GM12878 (cell line): ENCODE measurements around the gene EPB41. TPM values are rescaled to one million over a fixed set of nuclear protein-coding genes. Genes with fewer than 3 reads are reported as not detected.

Source experiments
- ATAC-seq: fragments of 200-7000 bp; cut with Tn5 transposase; 3 replicates; pipeline ENCODE4 v1.9.1; 2020; ENCODE audit warnings: mild to moderate bottlenecking, moderate library complexity
- BruUV-seq: library from RNA; stranded (reverse); fragments of 400-500 nt; replicated peaks from 2 replicates; lab custom pipeline; 2021; lab: Mats Ljungman, UMichigan
- CTCF ChIA-PET: fragments of 300-600 bp; sonication (Branson Sonifier 250); formaldehyde crosslinking; extraction: SDS; loops from one replicate; lab custom pipeline; 2021; ENCODE audit warnings: inconsistent platforms; lab: Yijun Ruan, JAX
- POLR2A ChIA-PET: fragments of 350-600 bp; formaldehyde crosslinking; extraction: SDS; loops from one replicate; lab custom pipeline; 2021; ENCODE audit warnings: inconsistent platforms; lab: Charles Lee
- RAD21 ChIA-PET: fragments of 300-600 bp; sonication (Branson Sonifier 250); formaldehyde crosslinking; loops from one replicate; lab custom pipeline; 2023; ENCODE audit warnings: antibody characterized with exemption; ENCODE audit not compliant: unreplicated experiment; lab: Charles Lee
- SMC1A ChIA-PET: fragments of 300-600 bp; sonication (Branson Sonifier 250); formaldehyde crosslinking; loops from one replicate; lab custom pipeline; 2023; ENCODE audit not compliant: unreplicated experiment, uncharacterized antibody; lab: Charles Lee
- DNase-seq: peaks from one replicate; pipeline ENCODE4 v3.0.0-alpha.2; 2011; ENCODE audit warnings: low read depth, low spot score
- FAIRE-seq: peaks from 3 replicates; lab custom pipeline; 2011; peaks lifted over from hg19 to GRCh38; lab: Jason Lieb, UNC
- H2AFZ ChIP-seq: 2 replicates; pipeline ENCODE4 v1.6.0; 2011; ENCODE audit warnings: low read depth, low read length, control low read depth; ENCODE audit not compliant: control insufficient read depth
- H3K27ac ChIP-seq: 2 replicates; pipeline ENCODE4 v1.5.1; 2011; ENCODE audit warnings: control low read depth; ENCODE audit not compliant: control insufficient read depth, insufficient read depth
- H3K27me3 ChIP-seq, 2 experiments: replicated peaks in 1 of 2; 2 replicates each; pipeline versions ENCODE4 v1.6.0 to v1.6.1; 2011; ENCODE audit warnings: low read length in 1 of 2; ENCODE audit not compliant: control insufficient read depth in 2 of 2, insufficient read depth in 2 of 2
- H3K36me3 ChIP-seq, 2 experiments: 2 replicates each; pipeline ENCODE4 v1.5.1; 2011; ENCODE audit warnings: low read length in 1 of 2; ENCODE audit not compliant: control insufficient read depth in 2 of 2, insufficient read depth in 2 of 2
- H3K4me1 ChIP-seq: 2 replicates; pipeline ENCODE4 v1.6.1; 2011; ENCODE audit warnings: mild to moderate bottlenecking, low read length, moderate library complexity, mixed read lengths; ENCODE audit not compliant: control insufficient read depth, insufficient read depth
- H3K4me2 ChIP-seq: 2 replicates; pipeline ENCODE4 v1.6.0; 2011; ENCODE audit warnings: control low read depth; ENCODE audit not compliant: control insufficient read depth, insufficient read depth
- H3K4me3 ChIP-seq: fragments of 200-600 bp; sonication (generic); 2 replicates; pipeline ENCODE4 v1.5.1; 2016
- H3K79me2 ChIP-seq: 2 replicates; pipeline ENCODE4 v1.6.0; 2011; ENCODE audit warnings: low read length; ENCODE audit not compliant: control insufficient read depth, insufficient read depth
- H3K9ac ChIP-seq: 2 replicates; pipeline ENCODE4 v1.8.0; 2011; ENCODE audit warnings: low read length, control low read depth, mixed read lengths; ENCODE audit not compliant: control insufficient read depth, insufficient read depth
- H3K9me3 ChIP-seq: replicated peaks from 3 replicates; pipeline ENCODE4 v1.5.1; 2011; ENCODE audit warnings: mild to moderate bottlenecking, low read length; ENCODE audit not compliant: control insufficient read depth, insufficient read depth
- H4K20me1 ChIP-seq: 2 replicates; pipeline ENCODE4 v1.6.0; 2011; ENCODE audit not compliant: control insufficient read depth, insufficient read depth
- BCL3 ChIP-seq: IDR thresholded peaks from 2 replicates; pipeline ENCODE4 v1.6.1; 2011; ENCODE audit warnings: borderline replicate concordance, low read depth, mild to moderate bottlenecking, moderate library complexity, low read length; ENCODE audit not compliant: insufficient read depth, poor library complexity, severe bottlenecking
- IRF4 ChIP-seq: IDR thresholded peaks from 2 replicates; pipeline ENCODE4 v1.6.1; 2011; ENCODE audit warnings: low read depth, low read length
- MEF2A ChIP-seq: IDR thresholded peaks from 2 replicates; pipeline ENCODE4 v1.6.1; 2011; ENCODE audit warnings: low read depth, mild to moderate bottlenecking, low read length, moderate library complexity; ENCODE audit not compliant: insufficient read depth
- POLR2A ChIP-seq: IDR thresholded peaks from 2 replicates; pipeline ENCODE4 v1.6.1; 2011; ENCODE audit warnings: low read depth, mild to moderate bottlenecking, low read length
- SIN3A ChIP-seq: IDR thresholded peaks from 2 replicates; pipeline ENCODE4 v1.6.1; 2012; ENCODE audit warnings: low read depth, low read length, improper control_type of control experiment
- SIX5 ChIP-seq: IDR thresholded peaks from 2 replicates; pipeline ENCODE4 v1.6.1; 2011; ENCODE audit warnings: mild to moderate bottlenecking, low read depth, low read length, moderate library complexity; ENCODE audit not compliant: severe bottlenecking
- SMARCA5 ChIP-seq: fragments of 450-650 bp; IDR thresholded peaks from 2 replicates; pipeline ENCODE4 v1.6.1; 2017; ENCODE audit warnings: mild to moderate bottlenecking
- STAT1 ChIP-seq: fragments of 450-650 bp; conservative IDR thresholded peaks from 2 replicates; pipeline ENCODE4 v1.6.1; 2014; ENCODE audit warnings: antibody characterized with exemption, mild to moderate bottlenecking
- WRNIP1 ChIP-seq: IDR thresholded peaks from 2 replicates; pipeline ENCODE4 v1.6.1; 2011; ENCODE audit warnings: low read depth, low read length, improper control_type of control experiment, borderline replicate concordance
- WGBS: methylation state at CpG from one replicate; pipeline ENCODE4 v1.1.6; 2016; ENCODE audit warnings: low lambda C conversion rate; ENCODE audit not compliant: insufficient replicate concordance, insufficient coverage; ENCODE audit errors: missing lambda C conversion rate; 5-methylcytosine and 5-hydroxymethylcytosine counted together
- in situ Hi-C: fragments of 300-500 bp; cut with MboI; formaldehyde crosslinking; loops from 9 replicates; pipeline ENCODE4 v1.14.3; 2018; ENCODE audit warnings: mixed read lengths
- intact Hi-C: fragments of 100-400 bp; cut with micrococcal nuclease; formaldehyde crosslinking; loops from one replicate; pipeline ENCODE4 v1.14.2; 2022; ENCODE audit not compliant: unreplicated experiment
- polyA plus RNA-seq, 11 experiments: library from polyadenylated mRNA; depleted of rRNA in 4 of 11; unstranded in 6 of 11; stranded (reverse) in 5 of 11; fragments of >200 nt; fragmentation: Nextera tagmentation in 4 of 11; fragmentation: Illumina TruSeq in 1 of 11; extraction: Ambion mirVana in 4 of 11; extraction: Trizol in 1 of 11; gene quantifications; 1 replicate in 1 of 11; 2 replicates in 10 of 11; pipeline versions ENCODE4 v1.2.1 to v1.2.3, GENCODE V29; 2011 to 2016; ENCODE audit warnings: inconsistent platforms in 2 of 11, missing spikeins in 2 of 11, low read depth in 1 of 11
- total RNA-seq, 4 experiments: library from RNA; depleted of rRNA in 3 of 4; stranded (reverse); fragments of >200 nt in 3 of 4; fragmentation: Illumina TruSeq in 1 of 4; extraction: Trizol in 1 of 4; gene quantifications; 2 replicates each; pipeline versions ENCODE4 v1.2.1 to v1.2.3, GENCODE V29; 2013 to 2021
- TF ChIP-seq, protein P1 (sequence below): IDR thresholded peaks from 2 replicates; pipeline ENCODE4 v1.6.1; 2012; ENCODE audit warnings: low read depth, low read length, improper control_type of control experiment

The EPB41 gene
- total and polyA plus RNA-seq, 10 of the 15 experiments (the other 5 are each of a cell fraction or from before 2014, with no cell fraction given): 1.1 to 77.6 (median 58.8) TPM

DNA sequence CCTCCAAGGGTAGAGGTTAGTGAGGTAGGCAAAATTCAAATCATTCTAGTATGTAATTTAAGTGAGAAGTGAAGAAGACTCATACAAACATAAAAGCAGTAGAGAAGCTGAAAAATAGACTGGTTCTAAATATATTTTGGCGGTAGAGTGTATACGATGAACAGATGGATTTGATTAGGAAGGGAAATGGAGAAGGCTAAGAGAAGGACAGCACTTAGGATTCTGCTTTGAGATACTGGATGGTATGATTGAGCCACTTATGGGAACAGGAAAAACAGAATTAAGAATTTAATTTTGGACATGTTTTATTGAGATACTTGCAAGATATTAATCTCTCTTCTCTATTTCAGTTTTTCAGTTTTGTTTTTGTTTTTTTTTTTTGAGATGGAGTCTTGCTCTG, 60.1 kb downstream of the EPB41 start:
- CTCF ChIA-PET: interaction anchor here (1.6 to 2.0 kb wide), 2 partner anchors 12 to 23 kb away, joined by 4 to 5 read pairs; no protein-coding TSS in a partner anchor

More for the DNA sequence above, 60.1 kb downstream of the EPB41 start:
- BruUV-seq: no TSS peak
- DNase-seq: no peak
- Histone ChIP-seq H3K27ac (no peak overlapping the region), H3K79me2 (no peaks in the 10 kb centered on the region), H4K20me1 (no peaks in the 10 kb centered on the region), H3K9ac (no peak overlapping the region), H3K27me3 (no peaks in the 10 kb centered on the region), H3K9me3 (no peaks in the 10 kb centered on the region), H2AFZ (no peak overlapping the region), H3K4me1 (no peaks in the 10 kb centered on the region), H3K36me3 (no peaks in the 10 kb centered on the region), H3K4me2 (no peak overlapping the region), H3K4me3 (no peak overlapping the region)
- ATAC-seq: no peak
- intact Hi-C loops (no loop called here), in situ Hi-C loops (no loop called here)
- ChIA-PET SMC1A (interaction anchor here (0.8 to 1.7 kb wide), 2 partner anchors 12 to 58 kb away, joined by 3 read pairs; no protein-coding TSS in a partner anchor), RAD21 (no interaction called here), POLR2A (interaction anchor here (0.9 kb wide), 1 partner anchor 11 kb away, joined by 6 read pairs; no protein-coding TSS in a partner anchor)
- WGBS: 100% methylated on average over 2 of the region's 2 CpGs
- TF ChIP-seq SIN3A (no peak), STAT1 (no peak), IRF4 (no peak), SIX5 (no peak), POLR2A (no peak), MEF2A (no peak), SMARCA5 (no peak), WRNIP1 (no peak), BCL3 (no peak)
- TF ChIP-seq, protein P1, sequence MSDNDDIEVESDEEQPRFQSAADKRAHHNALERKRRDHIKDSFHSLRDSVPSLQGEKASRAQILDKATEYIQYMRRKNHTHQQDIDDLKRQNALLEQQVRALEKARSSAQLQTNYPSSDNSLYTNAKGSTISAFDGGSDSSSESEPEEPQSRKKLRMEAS: no peak
- peak; percentile 41 for FAIRE-seq
